ENCODE measurements around the gene BAG5.
"Not testable (repeated sequence)": the region's sequence is repeated elsewhere in the genome, so short reads cannot be mapped to it uniquely, and the experiment has no call there.

BAG5 gene

DNA sequence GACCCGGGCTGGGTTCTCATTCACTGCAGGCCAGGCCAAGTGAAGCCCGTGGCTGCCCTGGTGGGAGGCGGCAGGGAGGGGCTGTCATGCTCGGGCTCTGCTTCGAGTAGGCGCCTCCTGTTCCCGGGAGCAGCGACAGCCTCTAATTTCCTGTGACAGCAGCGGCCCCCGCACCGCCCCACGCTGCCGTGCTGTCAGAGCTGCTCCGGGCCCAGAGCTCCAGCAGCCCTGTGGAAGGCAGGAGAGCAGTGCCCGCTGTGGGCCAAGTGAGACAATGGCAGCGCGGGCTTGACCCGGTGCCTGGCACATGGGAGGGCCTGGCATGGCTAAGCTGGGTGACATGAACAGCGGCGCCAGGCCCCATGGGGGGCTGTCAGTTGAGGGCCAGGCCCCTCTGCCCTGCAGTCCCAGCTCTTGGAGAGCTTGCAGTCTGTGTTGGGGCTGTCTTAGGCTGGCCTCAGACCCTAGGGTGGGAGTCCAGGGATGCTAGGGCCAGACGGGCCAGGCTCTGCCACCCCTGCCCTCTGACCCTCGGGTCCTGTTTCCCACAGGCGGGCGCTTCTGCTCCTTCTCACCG is 28.4 kb downstream of the BAG5 start:
- DNase-seq: no peak

DNA sequence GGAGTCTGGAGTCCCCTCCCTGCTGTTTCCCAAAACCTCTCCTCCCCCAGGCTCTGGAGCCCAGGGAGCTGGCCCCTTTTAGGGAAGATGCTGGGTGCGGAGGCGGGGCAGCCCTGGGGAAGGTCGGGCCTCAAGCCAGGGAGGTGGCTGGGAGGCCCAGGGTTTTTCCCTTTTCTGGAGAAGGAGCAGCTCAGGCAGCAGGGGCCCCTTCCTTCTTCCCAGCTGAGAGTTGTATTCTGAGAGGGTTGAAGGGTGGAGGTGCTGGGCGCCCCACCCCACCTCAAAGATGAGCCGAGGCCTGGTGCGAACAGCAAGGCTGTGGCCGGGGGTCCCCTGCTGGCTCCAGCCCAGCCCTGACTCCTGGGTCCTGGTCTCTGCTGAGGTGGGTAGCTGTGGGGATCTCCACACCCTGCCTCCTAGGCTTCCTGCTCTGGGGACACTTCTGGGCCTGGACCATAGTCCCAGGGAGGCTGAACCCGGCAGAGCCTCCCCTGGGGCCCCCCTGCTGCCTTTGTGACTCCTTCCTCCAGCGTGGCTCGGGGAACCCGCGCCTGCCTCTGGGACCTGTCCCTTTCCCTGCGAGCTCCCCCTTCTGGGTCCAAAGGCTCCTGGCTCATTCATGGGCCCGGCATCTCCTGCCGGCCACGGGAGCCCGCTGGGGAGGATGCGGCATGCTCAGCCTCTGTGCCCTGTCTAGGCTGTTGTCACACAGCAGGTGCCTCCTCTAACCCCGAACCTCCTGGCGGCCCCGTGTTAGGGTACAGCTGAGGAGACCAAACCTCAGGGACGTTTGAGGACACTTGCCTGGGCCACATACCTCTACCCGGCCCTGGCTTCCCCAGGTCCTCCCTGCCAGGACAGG is 29.1 kb downstream of the BAG5 start:
- no peak for DNase-seq

- no peak for DNase-seq
Measured at GRCh38 chr14:103532216-103533136, 30.0 kb downstream of the BAG5 start.

- no peak for DNase-seq
Measured at GRCh38 chr14:103531421-103532215, 30.8 kb downstream of the BAG5 start.

GRCh38 chr14:103530831-103531230 is 31.6 kb downstream of the BAG5 start:
- DNase-seq: no peak

GRCh38 chr14:103530390-103530789 is 32.1 kb downstream of the BAG5 start:
- peak in 1 of 2 donors; percentile 27 for DNase-seq

DNA sequence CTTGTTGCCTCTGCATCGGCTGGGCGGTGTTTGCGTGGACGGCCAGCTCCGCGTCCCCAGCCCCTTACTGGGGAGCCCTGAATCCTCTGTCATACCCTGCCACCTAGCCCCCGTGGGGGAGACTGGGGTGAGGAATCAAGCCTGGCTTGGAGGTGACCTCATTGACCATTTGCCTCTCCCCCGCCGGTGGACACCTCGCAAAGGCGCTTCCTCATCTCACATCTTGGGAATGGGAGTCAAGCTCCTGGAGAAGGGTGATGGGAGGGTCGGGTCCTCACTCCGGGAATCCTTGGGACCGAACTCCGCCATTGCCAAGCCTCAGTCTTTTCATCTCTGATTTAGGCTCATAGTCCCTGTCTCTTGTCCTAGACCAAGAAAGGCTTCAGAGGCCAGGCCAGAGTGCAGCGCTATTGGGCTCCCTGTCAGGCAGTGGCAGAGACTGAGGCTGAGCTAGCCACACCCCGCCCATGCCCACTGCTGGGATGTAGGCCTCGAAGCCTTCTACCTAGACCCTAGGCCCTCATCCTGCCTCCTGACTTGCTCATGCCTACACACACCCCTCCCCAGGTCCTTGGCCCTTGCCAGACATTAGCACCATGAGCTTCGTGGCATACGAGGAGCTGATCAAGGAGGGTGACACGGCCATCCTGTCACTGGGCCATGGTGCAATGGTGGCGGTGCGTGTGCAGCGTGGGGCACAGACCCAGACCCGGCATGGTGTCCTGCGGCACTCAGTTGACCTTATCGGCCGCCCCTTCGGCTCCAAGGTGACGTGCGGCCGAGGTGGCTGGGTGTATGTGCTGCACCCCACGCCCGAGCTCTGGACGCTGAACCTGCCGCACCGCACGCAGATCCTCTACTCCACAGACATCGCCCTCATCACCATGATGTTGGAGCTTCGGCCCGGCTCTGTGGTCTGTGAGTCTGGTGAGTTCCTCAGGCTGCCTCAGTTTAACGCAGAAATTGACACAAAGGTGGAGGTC is 32.8 kb downstream of the BAG5 start:
- no peak for DNase-seq

DNA sequence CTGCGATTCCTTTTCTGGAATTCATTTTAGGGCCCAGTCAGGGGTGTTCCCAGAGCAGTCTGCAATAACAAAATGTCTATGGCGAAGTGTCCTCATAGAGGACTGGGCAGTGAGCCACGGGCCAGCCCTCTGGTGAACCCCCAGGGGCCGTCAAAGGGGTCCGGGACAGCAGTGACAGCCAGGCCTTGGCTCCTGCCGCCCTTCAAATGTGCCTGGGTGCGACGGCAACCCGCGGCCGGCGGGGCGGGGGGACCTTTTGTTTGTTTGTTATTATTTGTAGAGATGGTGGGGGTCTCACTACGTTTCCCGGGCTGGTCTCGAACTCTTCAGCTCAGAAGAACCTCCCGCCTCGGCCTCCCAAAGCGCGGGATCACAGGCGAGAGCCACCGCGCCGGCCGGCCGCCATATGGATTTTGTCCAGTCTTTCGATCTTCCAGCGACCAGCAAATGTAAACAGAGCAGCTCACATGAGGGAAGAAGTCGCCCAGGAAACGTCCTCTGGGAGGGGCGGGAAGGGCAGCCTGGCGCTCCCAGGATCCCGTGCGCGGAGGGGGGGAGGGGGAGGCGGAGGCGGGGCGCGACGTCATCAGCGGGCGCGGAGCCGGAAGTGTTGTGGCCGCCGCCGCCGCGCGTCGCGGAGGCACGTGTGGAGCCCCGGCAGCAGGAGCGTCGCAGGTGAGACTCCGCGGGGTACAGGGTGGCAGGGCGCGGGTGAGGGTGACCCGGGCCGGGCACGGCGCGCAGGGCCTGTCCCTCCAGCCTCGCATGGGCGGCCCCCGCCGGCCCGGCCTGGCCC is 33.7 kb downstream of the BAG5 start, which contains the start of gene TRMT61A:
TRMT61A (plus strand) TSS at position 610 of the 796 bp plus-strand sequence. CDS start 783 bp downstream, outside the sequence.
- DNase-seq: peak; percentile 80 to 82

DNA sequence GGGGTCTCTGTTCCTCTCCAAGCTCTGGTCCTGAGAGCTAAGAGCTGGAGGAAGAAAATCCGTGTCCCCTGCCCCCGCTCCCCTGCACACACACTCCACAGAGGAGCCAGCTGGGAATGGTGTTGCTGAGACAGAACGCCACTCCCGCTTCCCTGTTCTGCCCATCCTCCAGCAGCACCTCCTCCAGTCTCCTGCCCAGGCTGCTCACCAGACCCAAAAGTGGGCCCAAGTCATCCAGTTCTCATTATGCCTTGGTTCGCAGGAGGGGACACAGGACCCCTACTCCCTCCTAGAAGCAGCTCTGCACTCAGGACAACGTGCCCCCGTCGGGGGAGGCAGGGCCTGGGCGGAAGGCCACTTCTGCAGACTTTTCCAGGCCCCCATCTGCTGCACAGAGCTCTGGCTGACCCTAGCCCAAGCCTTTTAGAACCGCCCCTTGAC is 34.3 kb downstream of the BAG5 start:
- no peak for DNase-seq

- peak in 1 of 2 donors; percentile 66 for DNase-seq
Measured at GRCh38 chr14:103527408-103528145, 34.9 kb downstream of the BAG5 start.

GRCh38 chr14:103526914-103527248 is 35.6 kb downstream of the BAG5 start:
- no peak for DNase-seq

DNA sequence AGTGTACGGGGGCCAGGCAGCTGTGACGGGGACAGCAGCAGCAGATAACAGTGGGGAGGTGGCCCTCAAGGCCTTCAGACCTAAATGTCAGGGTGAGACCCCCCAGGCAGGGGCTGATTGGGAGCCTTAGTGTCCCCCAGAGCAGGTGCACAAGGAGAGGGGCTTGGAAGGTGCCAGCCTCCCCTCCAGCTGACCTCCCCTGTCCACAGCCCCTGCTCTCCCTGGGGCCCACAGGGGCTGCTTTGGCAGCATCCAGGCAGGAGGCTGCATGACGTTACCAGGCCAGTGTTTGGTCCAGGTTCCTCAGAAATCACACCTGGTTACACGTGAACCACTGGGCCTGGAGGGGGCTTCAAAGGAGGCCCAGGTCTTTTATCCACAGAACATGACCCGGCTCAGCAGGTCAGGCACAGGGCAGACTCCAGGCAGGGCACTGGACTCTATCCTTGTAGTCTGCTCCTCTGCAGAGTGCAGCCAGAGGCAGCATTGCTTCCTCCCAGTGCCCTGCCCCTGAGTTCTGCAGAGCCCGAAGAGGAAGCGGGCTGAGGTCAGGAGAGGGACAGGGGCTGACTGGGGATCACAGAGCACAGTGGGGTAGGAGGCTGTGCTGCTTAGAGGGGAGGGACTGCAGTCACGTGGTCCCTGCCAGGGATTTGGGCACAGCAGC is 36.1 kb downstream of the BAG5 start:
- DNase-seq: no peak

DNA sequence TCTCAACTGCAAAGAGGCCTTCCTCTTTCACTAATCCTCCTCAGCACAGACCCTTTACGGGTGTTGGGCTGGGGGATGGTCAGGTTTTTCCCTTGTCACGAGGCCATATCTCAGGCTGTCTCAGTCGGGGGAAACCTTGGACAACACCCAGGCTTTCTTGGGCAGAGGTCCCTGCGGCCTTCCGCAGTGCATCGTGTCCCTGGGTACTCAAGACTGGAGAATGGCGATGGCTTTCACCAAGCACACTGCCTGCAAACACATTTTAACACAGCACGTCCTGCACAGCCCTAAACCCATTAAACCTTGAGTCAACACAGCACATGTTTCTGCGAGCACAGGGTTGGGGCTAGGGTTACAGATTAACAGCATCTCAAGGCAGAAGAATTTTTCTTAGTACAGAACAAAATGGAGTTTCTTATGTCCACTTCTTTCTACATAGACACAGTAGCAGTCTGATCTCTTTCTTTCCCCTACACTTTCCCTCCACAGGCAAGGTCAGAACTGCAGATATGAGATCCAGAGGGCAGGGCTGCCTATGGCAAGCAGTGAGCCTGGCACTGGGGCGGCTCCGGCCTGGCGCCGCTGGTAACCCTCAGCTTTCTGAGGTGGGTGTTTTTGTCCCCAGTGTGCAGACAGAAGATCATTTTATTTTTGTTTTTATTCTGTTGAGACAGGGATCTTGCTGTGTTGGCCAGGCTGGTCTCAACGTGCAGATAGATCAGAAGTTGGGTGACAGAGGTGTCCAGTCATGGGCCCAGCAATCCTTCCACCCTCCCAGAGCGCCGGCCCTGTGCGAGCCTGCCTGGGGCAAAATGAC is 36.8 kb downstream of the BAG5 start:
- DNase-seq: not testable (repeated sequence)

DNA sequence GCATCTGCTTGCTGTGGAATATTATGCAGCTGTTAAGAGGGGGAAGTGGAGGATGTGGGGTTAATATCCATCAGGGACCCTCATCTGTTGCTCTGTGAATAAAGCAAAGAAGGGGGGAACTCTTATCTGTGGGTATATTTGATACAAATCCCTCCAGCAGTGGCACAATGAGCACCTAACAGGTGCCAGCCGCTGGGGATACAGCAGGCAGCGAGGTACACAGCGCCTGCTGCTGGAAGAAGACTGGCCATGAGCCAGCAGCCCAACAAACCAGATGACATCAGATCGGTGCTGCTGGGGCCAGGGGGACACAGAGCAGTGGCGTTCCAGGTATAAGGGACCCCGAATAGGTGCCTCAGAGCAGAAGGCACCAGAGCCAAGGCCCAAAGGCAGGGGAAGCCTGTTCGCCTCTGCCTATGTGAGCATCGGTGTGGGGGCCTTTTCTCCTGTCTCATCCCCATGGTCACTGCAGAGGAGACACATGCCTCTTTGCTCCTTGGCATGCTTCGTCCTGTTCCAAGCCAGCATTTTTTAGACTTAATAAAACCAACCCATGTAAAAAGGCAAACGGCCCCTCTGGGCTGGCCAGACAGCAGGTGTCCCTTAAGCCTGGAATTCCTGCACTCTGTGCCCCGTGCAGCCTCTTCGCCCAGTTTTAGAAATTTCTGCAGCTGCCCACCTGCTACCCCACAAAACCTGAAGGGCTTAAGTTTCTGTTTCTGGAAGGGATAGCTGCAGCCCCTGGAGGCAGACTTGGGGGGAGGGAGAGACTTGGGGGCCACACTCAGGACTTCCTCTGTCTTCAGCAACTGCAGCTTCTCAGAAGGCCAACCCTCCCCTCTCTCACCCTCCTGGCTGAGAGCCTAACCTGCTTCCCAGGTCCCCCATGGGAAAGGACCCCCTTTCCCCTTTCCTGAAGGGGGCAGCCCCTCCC is 38.2 kb downstream of the BAG5 start:
- DNase-seq: no peak

DNA sequence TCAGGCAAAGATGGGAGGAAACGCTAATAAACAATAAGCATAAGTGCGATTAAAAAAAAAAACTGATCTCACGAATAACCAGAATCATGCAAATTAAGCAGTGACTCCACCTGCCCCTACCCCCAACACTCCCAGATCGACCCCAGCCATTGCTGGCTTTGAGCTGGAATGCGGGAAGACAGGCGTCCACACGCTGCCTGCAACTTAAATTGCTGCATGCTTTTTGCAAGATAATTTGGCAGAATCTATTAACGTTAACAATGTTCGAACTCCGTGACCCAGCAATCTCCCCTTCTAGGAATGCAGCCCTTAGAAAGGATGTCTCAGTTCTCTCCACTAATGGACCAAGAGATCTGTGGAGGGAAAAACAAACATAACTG is 38.9 kb downstream of the BAG5 start:
- no peak for DNase-seq

DNA sequence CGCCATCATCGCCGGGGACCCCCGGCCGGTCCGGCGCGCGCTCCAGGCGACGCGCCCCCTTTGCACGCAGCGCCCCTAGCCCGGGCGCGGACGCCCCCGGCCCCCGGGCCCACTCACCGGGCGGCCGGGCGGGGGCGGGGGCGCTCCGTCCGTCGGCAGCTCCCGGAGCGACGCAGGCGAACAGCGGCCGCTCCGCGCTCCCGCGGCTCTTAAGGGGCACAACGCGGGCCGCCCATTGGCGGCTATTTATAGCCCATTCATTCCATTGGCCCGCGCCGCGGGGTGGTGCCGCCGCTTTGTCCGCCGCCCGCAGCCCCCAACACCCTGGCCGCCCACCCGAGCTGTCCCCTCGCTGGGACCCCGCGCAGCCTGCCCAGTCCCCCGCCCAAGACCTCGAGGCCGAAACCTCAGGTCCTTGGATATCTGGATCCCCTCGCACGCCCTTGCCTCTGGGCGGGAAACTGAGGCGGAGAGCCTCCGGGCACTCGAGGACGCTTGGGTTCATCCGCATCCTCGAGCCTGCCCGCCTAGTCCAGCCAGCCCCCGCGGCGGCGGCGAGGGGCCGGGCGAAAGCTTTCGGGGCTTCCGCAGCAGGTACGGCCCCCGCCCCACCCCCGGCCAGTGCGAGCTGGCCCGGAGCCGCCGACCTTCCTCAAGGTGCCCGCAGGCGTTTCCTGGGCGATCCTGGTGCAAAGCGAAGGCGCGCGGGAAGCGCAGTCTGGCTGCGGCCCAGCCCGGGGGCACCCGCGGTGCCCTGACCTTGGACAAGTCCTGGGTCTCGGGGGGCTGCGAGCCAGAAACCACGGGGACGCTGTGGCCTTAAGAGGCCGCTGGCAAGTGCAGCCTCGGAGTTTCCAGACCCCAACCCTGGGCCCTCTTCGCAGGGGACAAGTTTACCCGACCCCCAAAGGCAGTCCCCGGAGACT is 39.5 kb downstream of the BAG5 start, which contains the start of gene CKB:
CKB (minus strand) TSS at position 182 of the 926 bp plus-strand sequence. CDS start 337 bp downstream, outside the sequence.
- DNase-seq: peak; percentile 39 to 51
